Fibroblast of pulmonary artery (primary cell): ENCODE measurements around the gene TNPO2.
"Not testable (repeated sequence)": the region's sequence is repeated elsewhere in the genome, so short reads cannot be mapped to it uniquely, and the experiment has no call there.

Experiments used
- DNase-seq: peaks from one replicate; pipeline ENCODE4 v3.0.0-alpha.2; 2010; ENCODE audit warnings: low read depth
- H3K4me3 ChIP-seq: replicated peaks from 2 replicates; pipeline ENCODE4 v1.5.1; 2011; ENCODE audit warnings: low read depth, mild to moderate bottlenecking, control low read depth, low read length, moderate library complexity
- CTCF ChIP-seq: IDR thresholded peaks from 2 replicates; pipeline ENCODE4 v1.5.1; 2011; ENCODE audit warnings: mild to moderate bottlenecking, control low read depth, low read length, inconsistent platforms; ENCODE audit errors: missing control alignments

The TNPO2 gene

GRCh38 chr19:12685831-12686230 is 37.9 kb downstream of the TNPO2 start:
- H3K4me3 ChIP-seq: no peak overlapping the region
- TF ChIP-seq CTCF: no peak
- DNase-seq: no peak

- peak within 1 kb of the TSS; percentile 99 for H3K4me3 ChIP-seq
- TF ChIP-seq CTCF: no peak
- DNase-seq: peak; percentile 99
These were observed 42.4 kb downstream of the TNPO2 start, which contains the start of gene DHPS for GRCh38 chr19:12681074-12681987. TSS of gene DHPS (minus strand) at chr19:12681880. CDS start at chr19:12681766, 114 bp downstream.

GRCh38 chr19:12680034-12680433 is 43.7 kb downstream of the TNPO2 start:
- no peak for DNase-seq
- no peak overlapping the region for H3K4me3 ChIP-seq
- TF ChIP-seq CTCF: no peak

GRCh38 chr19:12678039-12678438 is 45.7 kb downstream of the TNPO2 start:
- not testable (repeated sequence) for DNase-seq, H3K4me3 ChIP-seq

- no peak overlapping the region for H3K4me3 ChIP-seq
- TF ChIP-seq CTCF: no peak
- no peak for DNase-seq
These were observed 46.8 kb downstream of the TNPO2 start for GRCh38 chr19:12676928-12677327.

GRCh38 chr19:12676384-12676792 is 47.3 kb downstream of the TNPO2 start:
- TF ChIP-seq CTCF: peak; percentile 88
- no peak overlapping the region for H3K4me3 ChIP-seq
- DNase-seq: peak; percentile 81

- TF ChIP-seq CTCF: no peak
- H3K4me3 ChIP-seq: no peak overlapping the region
- no peak for DNase-seq
These were observed 47.8 kb downstream of the TNPO2 start for GRCh38 chr19:12675940-12676339.
